H9 (cell line): ENCODE results near the gene NR0B2. TPM values are rescaled to one million over a fixed set of nuclear protein-coding genes. Genes with fewer than 3 reads are reported as not detected.
A peak's percentile ranks its signal among the peaks of the same experiment; 100 is the strongest.

Experiments
- DNase-seq: peaks from one replicate; pipeline ENCODE4 v3.0.0-alpha.2; 2017
- H2AFZ ChIP-seq: one replicate; pipeline ENCODE4 v1.6.1; 2013; ENCODE audit warnings: mild to moderate bottlenecking, low read length, control low read depth, moderate library complexity
- H2AK5ac ChIP-seq: 2 replicates; pipeline ENCODE4 v1.6.1; 2013; ENCODE audit warnings: low read length, control low read depth, mixed read lengths; ENCODE audit not compliant: insufficient read length
- H2BK120ac ChIP-seq: one replicate; pipeline ENCODE4 v1.6.1; 2013; ENCODE audit warnings: low read depth, mild to moderate bottlenecking, low read length, control low read depth, inconsistent platforms; ENCODE audit not compliant: poor library complexity, severe bottlenecking
- H2BK12ac ChIP-seq: 2 replicates; pipeline ENCODE4 v1.6.1; 2013; ENCODE audit warnings: low read length, control low read depth, mixed read lengths, low read depth; ENCODE audit not compliant: insufficient read length
- H2BK15ac ChIP-seq: 2 replicates; pipeline ENCODE4 v1.6.1; 2013; ENCODE audit warnings: low read depth, low read length, control low read depth
- H2BK20ac ChIP-seq: one replicate; pipeline ENCODE4 v1.6.1; 2013; ENCODE audit warnings: low read depth, mild to moderate bottlenecking, low read length, control low read depth, inconsistent platforms; ENCODE audit not compliant: poor library complexity, severe bottlenecking
- H2BK5ac ChIP-seq: 2 replicates; pipeline ENCODE4 v1.6.1; 2013; ENCODE audit warnings: low read length, control low read depth, mixed read lengths; ENCODE audit not compliant: insufficient read length
- H3K14ac ChIP-seq: 2 replicates; pipeline ENCODE4 v1.6.1; 2013; ENCODE audit warnings: low read length, control low read depth; ENCODE audit not compliant: insufficient read depth
- H3K18ac ChIP-seq: 2 replicates; pipeline ENCODE4 v1.6.1; 2013; ENCODE audit warnings: low read depth, mild to moderate bottlenecking, mixed read lengths, low read length, control low read depth; ENCODE audit not compliant: insufficient read length
- H3K23ac ChIP-seq: 2 replicates; pipeline ENCODE4 v1.6.1; 2013; ENCODE audit warnings: low read length, control low read depth, mixed read lengths, low read depth; ENCODE audit not compliant: insufficient read length
- H3K23me2 ChIP-seq: 2 replicates; pipeline ENCODE4 v1.6.1; 2013; ENCODE audit warnings: low read depth, mild to moderate bottlenecking, mixed read lengths, low read length, control low read depth; ENCODE audit not compliant: insufficient read length, poor library complexity, severe bottlenecking
- H3K27ac ChIP-seq: 2 replicates; pipeline ENCODE4 v1.5.1; 2013; ENCODE audit warnings: low read length, control low read depth, mixed read lengths, low read depth; ENCODE audit not compliant: insufficient read length
- H3K27me3 ChIP-seq: 2 replicates; pipeline ENCODE4 v1.6.1; 2013; ENCODE audit warnings: low read length, control low read depth, inconsistent platforms; ENCODE audit not compliant: insufficient read depth
- H3K4ac ChIP-seq: 2 replicates; pipeline ENCODE4 v1.6.1; 2013; ENCODE audit warnings: low read depth, mild to moderate bottlenecking, control low read depth, inconsistent platforms, low read length, moderate library complexity
- H3K4me1 ChIP-seq: 2 replicates; pipeline ENCODE4 v1.6.1; 2013; ENCODE audit warnings: low read length, control low read depth, inconsistent platforms; ENCODE audit not compliant: insufficient read depth
- H3K4me2 ChIP-seq: 2 replicates; pipeline ENCODE4 v1.6.1; 2013; ENCODE audit warnings: low read length, control low read depth, mixed read lengths; ENCODE audit not compliant: insufficient read length, insufficient read depth
- H3K56ac ChIP-seq: 2 replicates; pipeline ENCODE4 v1.6.1; 2013; ENCODE audit warnings: low read depth, mild to moderate bottlenecking, mixed read lengths, low read length, control low read depth; ENCODE audit not compliant: insufficient read length
- H3K79me1 ChIP-seq: 2 replicates; pipeline ENCODE4 v1.6.1; 2013; ENCODE audit warnings: low read depth, mild to moderate bottlenecking, moderate library complexity, low read length, control low read depth, inconsistent platforms; ENCODE audit not compliant: insufficient read depth, poor library complexity, severe bottlenecking
- H3K79me2 ChIP-seq: 2 replicates; pipeline ENCODE4 v1.6.1; 2013; ENCODE audit warnings: low read length, control low read depth, inconsistent platforms; ENCODE audit not compliant: insufficient read depth
- H3K9ac ChIP-seq: 2 replicates; pipeline ENCODE4 v1.6.1; 2013; ENCODE audit warnings: low read length, control low read depth, mixed read lengths; ENCODE audit not compliant: insufficient read length; ENCODE audit errors: extremely low read depth
- H3K9me3 ChIP-seq: one replicate; pipeline ENCODE4 v1.6.1; 2013; ENCODE audit warnings: low read depth, low read length, inconsistent platforms; ENCODE audit not compliant: control insufficient read depth
- H3T11ph ChIP-seq: one replicate; pipeline ENCODE4 v1.6.1; 2013; ENCODE audit warnings: mild to moderate bottlenecking, low read length, control low read depth, inconsistent platforms
- H4K20me1 ChIP-seq: one replicate; pipeline ENCODE4 v1.6.1; 2013; ENCODE audit not compliant: control insufficient read depth, insufficient read length, insufficient read depth
- H4K5ac ChIP-seq: 2 replicates; pipeline ENCODE4 v1.6.1; 2013; ENCODE audit warnings: low read depth, mild to moderate bottlenecking, mixed read lengths, low read length, control low read depth; ENCODE audit not compliant: insufficient read length
- H4K8ac ChIP-seq: replicated peaks from 2 replicates; pipeline ENCODE4 v1.6.1; 2013; ENCODE audit warnings: low read length, control low read depth, mixed read lengths, low read depth; ENCODE audit not compliant: insufficient read length
- H4K91ac ChIP-seq: 2 replicates; pipeline ENCODE4 v1.6.1; 2013; ENCODE audit warnings: low read depth, mild to moderate bottlenecking, moderate library complexity, mixed read lengths, low read length, control low read depth; ENCODE audit not compliant: insufficient read length
- H3K27ac Mint-ChIP-seq, 3 experiments: 2 replicates in 2 of 3; 3 replicates in 1 of 3; pipeline ENCODE4 v1.8.0; 2020 to 2021; ENCODE audit warnings: mixed read lengths in 3 of 3, mild to moderate bottlenecking in 1 of 3, moderate library complexity in 1 of 3
- H3K27me3 Mint-ChIP-seq: 2 replicates; pipeline ENCODE4 v1.8.0; 2021; ENCODE audit warnings: low read depth, mild to moderate bottlenecking, moderate library complexity, mixed read lengths
- H3K36me3 Mint-ChIP-seq, 3 experiments: 2 replicates in 2 of 3; 3 replicates in 1 of 3; pipeline ENCODE4 v1.8.0; 2020 to 2021; ENCODE audit warnings: low read depth in 3 of 3, mixed read lengths in 3 of 3; ENCODE audit not compliant: insufficient read depth in 1 of 3
- H3K4me1 Mint-ChIP-seq, 2 experiments: 2 replicates each; pipeline ENCODE4 v1.8.0; 2020; ENCODE audit warnings: mixed read lengths in 2 of 2
- H3K4me3 Mint-ChIP-seq, 2 experiments: 2 replicates in 1 of 2; 3 replicates in 1 of 2; pipeline ENCODE4 v1.8.0; 2020 to 2021; ENCODE audit warnings: mild to moderate bottlenecking in 2 of 2, mixed read lengths in 2 of 2, moderate library complexity in 1 of 2
- H3K9me3 Mint-ChIP-seq, 2 experiments: 2 replicates in 1 of 2; 3 replicates in 1 of 2; pipeline ENCODE4 v1.8.0; 2020; ENCODE audit warnings: mild to moderate bottlenecking in 2 of 2, mixed read lengths in 2 of 2, moderate library complexity in 1 of 2
- CTCF ChIP-seq: fragments of 200-600 bp; sonication (generic); conservative IDR thresholded peaks from 3 replicates; pipeline ENCODE4 v1.8.0; 2021; ENCODE audit warnings: antibody characterized with exemption, mild to moderate bottlenecking
- WGBS: extraction: QIAGEN DNeasy Blood & Tissue Kit; methylation state at CpG from one replicate; pipeline ENCODE4 v1.1.7; 2013; ENCODE audit warnings: missing lambda C conversion rate, low lambda C conversion rate, mixed read lengths; ENCODE audit not compliant: insufficient read length; ENCODE audit errors: extremely low coverage; 5-methylcytosine and 5-hydroxymethylcytosine counted together
- total RNA-seq: library from RNA; stranded (reverse); gene quantifications from 2 replicates; pipeline ENCODE4 v1.2.1, GENCODE V29; 2021

Gene NR0B2
- total RNA-seq, 1 experiment from 2014 or later, result not detected

- peak overlapping the region in 1 of 3 experiments; percentile 91; a peak in 1 of 7 replicates for H3K27ac Mint-ChIP-seq
- Histone ChIP-seq H3K23me2 (no peaks in the 10 kb centered on the region), H2AFZ (no peak overlapping the region), H3K18ac (no peak overlapping the region), H3K79me2 (no peaks in the 10 kb centered on the region), H3K56ac (no peak overlapping the region), H4K91ac (no peak overlapping the region), H2BK120ac (no peak overlapping the region), H3K4me1 (no peaks in the 10 kb centered on the region), H3K9me3 (no peaks in the 10 kb centered on the region), H3K27ac (no peak overlapping the region), H2AK5ac (no peak overlapping the region), H4K8ac (no peak overlapping the region), H3K79me1 (peaks cover under 1% of the 10 kb centered on the region), H3K4me2 (no peak overlapping the region), H3K14ac (no peak overlapping the region), H2BK15ac (no peak overlapping the region), H4K5ac (no peak overlapping the region), H3K4ac (no peak overlapping the region), H3T11ph (no peak overlapping the region), H3K27me3 (no peaks in the 10 kb centered on the region), H2BK20ac (no peak overlapping the region), H2BK12ac (no peak overlapping the region), H2BK5ac (no peak overlapping the region), H3K23ac (no peak overlapping the region), H4K20me1 (no peaks in the 10 kb centered on the region), H3K9ac (no peak overlapping the region)
- DNase-seq, result no peak
- H3K36me3 Mint-ChIP-seq, result peaks cover 7 to 48% (median 45%) of the 10 kb centered on the region in 3 experiments; a peak in 6 of 7 replicates
- TF ChIP-seq CTCF, result no peak
- no peaks in the 10 kb centered on the region for H3K4me1 Mint-ChIP-seq
- no CpG with 5 or more reads among the region's 24 CpGs for WGBS
- no peak overlapping the region for H3K4me3 Mint-ChIP-seq
- H3K27me3 Mint-ChIP-seq, result no peaks in the 10 kb centered on the region
- peaks cover 4 to 5% of the 10 kb centered on the region in 2 experiments; a peak in 2 of 5 replicates for H3K9me3 Mint-ChIP-seq
These were observed 38.2 kb upstream of the NR0B2 start for GRCh38 chr1:26951821-26952497.
